Karpas-422 (cell line): ENCODE measurements around the gene RAPGEF5. TPM values are rescaled to one million over a fixed set of nuclear protein-coding genes. Genes with fewer than 3 reads are reported as not detected.

Source experiments
- DNase-seq: peaks from one replicate; pipeline ENCODE4 v3.0.0-alpha.2; 2015
- H2AFZ ChIP-seq: fragments of 200-600 bp; sonication (generic); 2 replicates; pipeline ENCODE4 v1.6.1; 2014; ENCODE audit warnings: antibody characterized with exemption, low read length, mixed read lengths
- H3K27ac ChIP-seq: fragments of 200-600 bp; sonication (generic); 2 replicates; pipeline ENCODE4 v1.5.1; 2014; ENCODE audit warnings: mild to moderate bottlenecking, low read length, moderate library complexity
- H3K27me3 ChIP-seq: fragments of 200-600 bp; sonication (generic); 2 replicates; pipeline ENCODE4 v1.6.1; 2014; ENCODE audit warnings: low read length, mixed read lengths
- H3K36me3 ChIP-seq: fragments of 200-600 bp; sonication (generic); 2 replicates; pipeline ENCODE4 v1.6.1; 2014; ENCODE audit warnings: low read length, mixed read lengths; ENCODE audit not compliant: insufficient read depth
- H3K4me1 ChIP-seq: fragments of 200-600 bp; sonication (generic); 2 replicates; pipeline ENCODE4 v1.6.1; 2014; ENCODE audit warnings: mild to moderate bottlenecking, low read length, mixed read lengths
- H3K4me2 ChIP-seq: fragments of 200-600 bp; sonication (generic); 2 replicates; pipeline ENCODE4 v1.6.1; 2014; ENCODE audit warnings: low read length, low read depth, mild to moderate bottlenecking; ENCODE audit not compliant: poor library complexity, severe bottlenecking
- H3K4me3 ChIP-seq: fragments of 200-600 bp; sonication (generic); 2 replicates; pipeline ENCODE4 v1.5.1; 2014; ENCODE audit warnings: mild to moderate bottlenecking, antibody characterized with exemption, low read length, mixed read lengths
- H3K79me2 ChIP-seq: fragments of 200-600 bp; sonication (generic); 2 replicates; pipeline ENCODE4 v1.6.1; 2014; ENCODE audit warnings: mild to moderate bottlenecking, low read length, mixed read lengths
- H3K9ac ChIP-seq: fragments of 200-600 bp; sonication (generic); 2 replicates; pipeline ENCODE4 v1.6.0; 2014; ENCODE audit warnings: low read length
- H3K9me2 ChIP-seq: fragments of 200-600 bp; sonication (generic), shearing (Covaris generic); replicated peaks from 2 replicates; pipeline ENCODE4 v1.6.0; 2014; ENCODE audit warnings: mild to moderate bottlenecking, low read length, moderate library complexity; ENCODE audit not compliant: insufficient read depth
- H3K9me3 ChIP-seq: fragments of 300-700, 200-600 bp; sonication (generic); 2 replicates; pipeline ENCODE4 v1.6.1; 2014; ENCODE audit warnings: low read length, mixed read lengths
- H4K20me1 ChIP-seq: fragments of 200-600 bp; sonication (generic); 2 replicates; pipeline ENCODE4 v1.6.1; 2014; ENCODE audit warnings: mild to moderate bottlenecking, antibody characterized with exemption, low read length, low read depth; ENCODE audit not compliant: insufficient read depth
- total RNA-seq: library from RNA; depleted of rRNA; stranded (reverse); fragments of >200 nt; shearing (Covaris generic); gene quantifications from 2 replicates; pipeline ENCODE4 v1.2.3, GENCODE V29; 2014; ENCODE audit warnings: low replicate concordance

The RAPGEF5 gene
- total RNA-seq, 1 experiment from 2014 or later = 81.6 TPM

GRCh38 chr7:22351329-22351692 is 5.6 kb downstream of the RAPGEF5 start:
- Histone ChIP-seq H3K79me2 (peaks cover 100% of the 10 kb centered on the region), H3K9ac (peak overlapping the region; percentile 28), H3K36me3 (peaks cover 40% of the 10 kb centered on the region), H4K20me1 (no peaks in the 10 kb centered on the region; the same call in 1 of the 2 replicates), H2AFZ (no peak overlapping the region), H3K27ac (peak overlapping the region; percentile 70), H3K9me2 (no peaks in the 10 kb centered on the region), H3K4me3 (peak overlapping the region; percentile 36; the same call in 1 of the 2 replicates), H3K27me3 (no peaks in the 10 kb centered on the region), H3K4me1 (peaks cover 72% of the 10 kb centered on the region), H3K4me2 (peak overlapping the region; percentile 56), H3K9me3 (peaks cover 11% of the 10 kb centered on the region; the same call in 1 of the 2 replicates)
- peak; percentile 60 for DNase-seq

DNA sequence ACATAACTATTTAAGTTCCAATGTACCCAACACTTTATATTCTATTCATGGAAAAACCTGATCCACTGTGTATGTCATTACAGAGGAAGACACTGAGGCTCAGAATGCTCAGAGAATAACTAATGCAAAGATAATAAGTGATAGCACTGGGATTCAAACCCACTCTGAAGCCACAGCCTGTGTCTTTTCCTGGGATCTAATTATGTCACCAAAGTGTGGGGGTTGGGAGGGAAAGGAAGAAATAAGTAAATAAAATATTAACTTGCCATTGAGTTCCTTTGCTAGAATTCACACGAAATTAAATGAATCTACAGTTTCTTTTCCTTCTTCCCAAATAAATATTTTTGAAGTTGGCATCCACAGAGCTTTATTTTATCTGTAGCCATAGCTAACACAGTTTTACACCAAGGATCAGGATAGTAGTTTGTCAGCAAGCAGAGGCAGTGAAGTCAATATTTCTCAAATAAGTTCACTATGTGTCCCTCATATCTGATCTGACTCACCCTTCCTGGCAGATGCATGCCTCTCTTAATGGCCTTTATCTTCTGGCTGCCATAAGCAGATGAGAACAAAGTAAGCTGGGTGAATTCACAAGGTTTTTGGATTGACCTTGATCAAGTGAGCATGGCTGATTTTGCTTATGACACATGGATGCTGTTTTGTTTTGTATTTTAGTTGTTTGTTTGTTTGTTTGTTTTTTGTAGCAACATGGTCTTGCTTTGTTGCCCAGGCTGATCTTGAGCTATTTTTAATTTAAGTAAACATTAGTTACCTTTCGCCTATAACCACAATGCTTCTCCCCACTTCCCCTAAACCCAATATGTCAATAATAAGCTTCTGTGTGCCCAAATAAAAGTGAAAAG is 6.3 kb downstream of the RAPGEF5 start:
- peaks cover 75% of the 10 kb centered on the region for H3K4me1 ChIP-seq
- H3K4me3 ChIP-seq = 0 out of 2 replicates have a peak overlapping the region, but pooled peaks have one; percentile 36
- H3K4me2 ChIP-seq = peak overlapping the region; percentile 56
- H3K9me3 ChIP-seq = peaks cover 11% of the 10 kb centered on the region; the same call in 1 of the 2 replicates
- peak overlapping the region; percentile 70 for H3K27ac ChIP-seq
- H3K36me3 ChIP-seq = peaks cover 43% of the 10 kb centered on the region
- H3K79me2 ChIP-seq = peaks cover 100% of the 10 kb centered on the region
- no peak for DNase-seq
- H4K20me1 ChIP-seq = peaks cover 3% of the 10 kb centered on the region; the same call in 1 of the 2 replicates
- no peak overlapping the region for H3K9ac ChIP-seq
- no peaks in the 10 kb centered on the region for H3K9me2 ChIP-seq
- no peaks in the 10 kb centered on the region for H3K27me3 ChIP-seq
- no peak overlapping the region for H2AFZ ChIP-seq

GRCh38 chr7:22348379-22348778 is 8.6 kb downstream of the RAPGEF5 start:
- no peak overlapping the region for H2AFZ ChIP-seq
- H3K36me3 ChIP-seq = peaks cover 36% of the 10 kb centered on the region
- no peaks in the 10 kb centered on the region for H3K27me3 ChIP-seq
- peaks cover 67% of the 10 kb centered on the region for H3K4me1 ChIP-seq
- no peak overlapping the region for H3K27ac ChIP-seq
- H3K4me2 ChIP-seq = no peak overlapping the region
- H3K9ac ChIP-seq = no peak overlapping the region
- H4K20me1 ChIP-seq = peaks cover 4% of the 10 kb centered on the region; the same call in 1 of the 2 replicates
- peaks cover 100% of the 10 kb centered on the region for H3K79me2 ChIP-seq
- DNase-seq = no peak
- no peak overlapping the region for H3K4me3 ChIP-seq
- no peaks in the 10 kb centered on the region for H3K9me2 ChIP-seq
- no peaks in the 10 kb centered on the region for H3K9me3 ChIP-seq

DNA sequence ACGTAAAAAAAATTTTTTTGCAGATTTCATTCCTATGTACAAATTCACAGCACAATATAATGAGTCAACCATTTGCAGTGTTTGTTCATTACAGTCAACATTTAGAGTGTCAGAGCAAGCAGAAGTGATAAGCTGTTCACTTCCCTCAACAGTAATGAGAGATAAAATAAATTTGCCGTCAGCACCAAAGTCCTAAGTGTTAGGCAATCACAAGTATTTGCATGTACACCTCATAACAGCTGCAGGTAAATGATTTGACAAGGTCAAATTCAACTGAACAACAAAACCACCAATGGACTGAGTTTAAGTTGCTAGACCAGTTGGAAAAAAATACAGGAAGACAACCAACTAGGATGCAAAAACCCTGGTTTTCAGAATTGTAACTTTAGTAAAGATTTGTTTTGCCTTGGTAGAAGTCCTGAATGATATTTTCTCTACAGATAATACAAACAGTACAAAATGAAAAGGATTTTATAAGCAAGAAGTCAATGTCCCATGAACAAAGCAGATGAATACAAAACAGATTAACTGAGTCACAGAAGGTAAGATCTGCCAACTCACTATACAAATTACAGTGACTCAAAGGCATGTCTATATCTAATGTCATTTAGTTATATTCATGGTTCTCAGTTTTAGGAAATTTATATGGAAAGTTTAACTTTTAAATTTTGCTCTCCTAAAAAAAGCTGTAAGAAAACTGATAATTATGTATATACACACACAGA is 10.4 kb downstream of the RAPGEF5 start:
- Histone ChIP-seq H3K4me1 (peaks cover 52% of the 10 kb centered on the region), H3K9me3 (no peaks in the 10 kb centered on the region), H2AFZ (no peak overlapping the region), H3K9me2 (no peaks in the 10 kb centered on the region), H4K20me1 (peaks cover 4% of the 10 kb centered on the region; the same call in 1 of the 2 replicates), H3K79me2 (peaks cover 100% of the 10 kb centered on the region), H3K27ac (peak overlapping the region; percentile 45), H3K4me2 (peak overlapping the region; percentile 28), H3K36me3 (peaks cover 29% of the 10 kb centered on the region), H3K4me3 (no peak overlapping the region), H3K9ac (no peak overlapping the region), H3K27me3 (no peaks in the 10 kb centered on the region)
- DNase-seq = peak; percentile 71

DNA sequence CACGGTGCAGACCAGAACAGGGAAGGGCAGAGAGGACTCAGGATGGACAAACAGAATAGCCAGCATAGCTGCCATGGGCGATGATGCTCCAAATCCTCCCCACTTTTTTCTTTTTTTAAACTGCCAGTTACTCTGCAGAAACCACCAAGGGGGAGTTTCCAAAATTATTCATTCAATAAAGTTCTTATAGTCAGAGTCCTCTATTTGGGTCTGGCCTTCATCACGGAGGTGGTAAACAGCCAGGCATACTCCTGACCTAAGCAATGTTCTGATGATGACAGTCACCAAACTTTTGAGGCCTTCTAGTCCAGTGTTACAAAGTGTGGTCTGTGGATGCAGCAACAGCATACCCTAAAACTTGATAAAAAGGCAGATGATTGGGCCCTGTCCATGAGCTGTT is 12.3 kb downstream of the RAPGEF5 start:
- peaks cover 51% of the 10 kb centered on the region for H3K4me1 ChIP-seq
- H3K36me3 ChIP-seq = peaks cover 24% of the 10 kb centered on the region
- no peaks in the 10 kb centered on the region for H3K9me2 ChIP-seq
- H3K9me3 ChIP-seq = no peaks in the 10 kb centered on the region
- no peak overlapping the region for H3K27ac ChIP-seq
- H2AFZ ChIP-seq = no peak overlapping the region
- no peak overlapping the region for H3K4me3 ChIP-seq
- H4K20me1 ChIP-seq = peaks cover 4% of the 10 kb centered on the region; the same call in 1 of the 2 replicates
- H3K27me3 ChIP-seq = no peaks in the 10 kb centered on the region
- DNase-seq = no peak
- H3K79me2 ChIP-seq = peaks cover 100% of the 10 kb centered on the region
- no peak overlapping the region for H3K4me2 ChIP-seq
- no peak overlapping the region for H3K9ac ChIP-seq

DNA sequence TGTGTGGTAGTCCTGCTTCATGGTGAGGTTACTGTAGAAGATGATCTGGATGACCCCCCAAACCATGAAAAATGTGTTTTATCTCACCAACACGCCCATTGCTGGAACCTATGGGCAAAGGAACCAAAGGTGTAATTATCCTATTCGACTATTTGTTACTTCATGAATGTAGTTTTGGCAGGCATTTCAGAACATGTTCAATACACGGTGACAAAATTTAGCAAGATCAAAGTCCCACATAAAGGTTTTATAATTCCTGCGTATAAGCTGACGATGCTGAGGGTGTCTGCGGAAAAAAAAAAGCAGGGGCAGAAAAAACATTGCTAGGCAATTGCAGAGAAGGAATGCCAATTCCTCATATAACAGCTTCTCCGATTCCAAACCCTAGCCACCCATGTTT is 13.3 kb downstream of the RAPGEF5 start:
- peaks cover 59% of the 10 kb centered on the region for H3K4me1 ChIP-seq

GRCh38 chr7:22343071-22343470 is 13.9 kb downstream of the RAPGEF5 start:
- no peak overlapping the region for H3K4me3 ChIP-seq
- H3K9me2 ChIP-seq = no peaks in the 10 kb centered on the region
- no peak overlapping the region for H2AFZ ChIP-seq
- peaks cover 24% of the 10 kb centered on the region for H3K36me3 ChIP-seq
- H3K4me1 ChIP-seq = peaks cover 59% of the 10 kb centered on the region
- H3K4me2 ChIP-seq = no peak overlapping the region
- H3K9me3 ChIP-seq = no peaks in the 10 kb centered on the region
- no peak overlapping the region for H3K27ac ChIP-seq
- H4K20me1 ChIP-seq = peaks cover 4% of the 10 kb centered on the region; the same call in 1 of the 2 replicates
- H3K79me2 ChIP-seq = peaks cover 100% of the 10 kb centered on the region
- no peak for DNase-seq
- no peaks in the 10 kb centered on the region for H3K27me3 ChIP-seq
- H3K9ac ChIP-seq = no peak overlapping the region

More for the DNA sequence above, 13.3 kb downstream of the RAPGEF5 start:
- Histone ChIP-seq H4K20me1 (peaks cover 4% of the 10 kb centered on the region; the same call in 1 of the 2 replicates), H3K4me3 (no peak overlapping the region), H2AFZ (no peak overlapping the region), H3K36me3 (peaks cover 23% of the 10 kb centered on the region), H3K27me3 (no peaks in the 10 kb centered on the region), H3K79me2 (peaks cover 100% of the 10 kb centered on the region), H3K4me2 (no peak overlapping the region), H3K27ac (no peak overlapping the region), H3K9me2 (no peaks in the 10 kb centered on the region), H3K9me3 (no peaks in the 10 kb centered on the region), H3K9ac (no peak overlapping the region)
- DNase-seq = no peak
